GM12891 (cell line): ENCODE measurements around the gene NUB1.

Experiments used
- DNase-seq: peaks from one replicate; pipeline ENCODE4 v3.0.0; 2011; ENCODE audit warnings: low spot score; ENCODE audit not compliant: insufficient read length
- FAIRE-seq: peaks from 2 replicates; lab custom pipeline; 2011; peaks lifted over from hg19 to GRCh38; lab: Jason Lieb, UNC
- PAX5 ChIP-seq: IDR thresholded peaks from 2 replicates; pipeline ENCODE4 v1.6.1; 2011; ENCODE audit warnings: low read length, moderate library complexity, mild to moderate bottlenecking; ENCODE audit not compliant: insufficient read depth, severe bottlenecking
- POLR2A ChIP-seq: IDR thresholded peaks from 2 replicates; pipeline ENCODE4 v1.6.1; 2011; ENCODE audit warnings: low read depth, low read length, control low read depth
- POLR2AphosphoS5 ChIP-seq: IDR thresholded peaks from 2 replicates; pipeline ENCODE4 v1.6.1; 2011; ENCODE audit warnings: low read depth, low read length, control low read depth
- POU2F2 ChIP-seq: IDR thresholded peaks from 2 replicates; pipeline ENCODE4 v1.6.1; 2011; ENCODE audit warnings: low read depth, mild to moderate bottlenecking, control low read depth, low read length, moderate library complexity
- SPI1 ChIP-seq: IDR thresholded peaks from 2 replicates; pipeline ENCODE4 v1.6.1; 2011; ENCODE audit warnings: low read depth, low read length, control low read depth
- TAF1 ChIP-seq: IDR thresholded peaks from 2 replicates; pipeline ENCODE4 v1.6.1; 2011; ENCODE audit warnings: low read depth, low read length, control low read depth

The NUB1 gene

GRCh38 chr7:151361193-151361959, 19.8 kb downstream of the NUB1 start:
- FAIRE-seq, result no peak
- no peak for DNase-seq
- TF ChIP-seq PAX5 (no peak), TAF1 (no peak)

GRCh38 chr7:151363182-151363581, 21.6 kb downstream of the NUB1 start:
- TF ChIP-seq PAX5 (no peak), SPI1 (no peak), POLR2A (no peak), TAF1 (no peak), POU2F2 (no peak), POLR2AphosphoS5 (no peak)
- DNase-seq (no peak), FAIRE-seq (no peak)

DNA sequence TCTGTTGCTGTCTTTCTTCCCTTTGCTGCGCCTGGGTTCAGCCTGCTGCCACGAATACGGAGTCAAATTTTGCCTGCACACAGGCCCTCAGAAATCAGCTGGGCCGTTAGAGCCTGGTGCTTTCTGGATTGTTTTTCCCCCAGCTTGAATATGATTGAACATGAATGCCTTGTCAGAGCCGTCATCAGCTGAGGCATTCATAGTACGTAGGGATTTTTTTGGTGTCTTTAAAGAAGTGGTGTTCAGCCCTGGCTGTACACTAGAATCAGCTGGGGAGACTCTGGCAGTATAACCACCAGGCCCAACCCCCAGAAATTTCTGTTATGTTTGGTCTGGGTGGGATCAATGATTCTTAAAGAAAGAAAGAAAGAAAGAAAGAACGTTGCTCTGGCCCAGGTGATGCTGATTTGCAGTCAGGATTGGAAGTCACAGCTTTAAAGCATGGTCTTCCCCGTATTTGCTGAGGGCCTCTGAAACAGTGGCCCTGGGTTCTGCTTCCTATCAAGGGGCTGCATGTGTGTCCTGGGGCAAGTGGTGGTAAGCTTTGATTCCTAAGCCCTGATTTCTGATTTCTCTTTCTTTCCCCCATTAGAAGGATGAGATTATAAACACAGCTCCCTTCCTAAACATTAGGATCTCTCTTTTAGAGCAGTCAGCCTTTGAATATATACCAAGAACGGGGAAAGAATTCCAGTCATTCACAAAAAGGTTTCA, 24.7 kb downstream of the NUB1 start:
- no peak for DNase-seq
- no peak for FAIRE-seq
- TF ChIP-seq TAF1 (no peak), POLR2A (no peak), SPI1 (no peak), PAX5 (no peak), POU2F2 (no peak), POLR2AphosphoS5 (no peak)

DNA sequence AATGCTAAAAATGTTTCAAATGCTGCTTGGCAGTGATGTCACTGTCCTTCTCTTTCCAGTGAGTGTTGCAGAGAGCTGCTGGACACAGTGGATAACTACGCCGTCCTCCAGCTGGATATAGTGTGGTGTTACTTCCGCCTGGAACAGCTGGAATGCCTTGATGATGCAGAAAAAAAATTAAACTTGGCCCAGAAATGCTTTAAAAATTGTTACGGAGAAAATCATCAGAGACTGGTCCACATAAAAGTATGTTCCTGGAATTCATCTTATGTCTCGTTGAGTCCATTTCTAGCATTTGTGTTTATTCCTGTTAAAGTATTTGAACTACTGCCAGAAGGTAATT, 25.2 kb downstream of the NUB1 start:
- FAIRE-seq, result no peak
- TF ChIP-seq POLR2AphosphoS5 (no peak), PAX5 (no peak), POU2F2 (no peak), SPI1 (no peak), POLR2A (no peak), TAF1 (no peak)
- DNase-seq, result no peak

DNA sequence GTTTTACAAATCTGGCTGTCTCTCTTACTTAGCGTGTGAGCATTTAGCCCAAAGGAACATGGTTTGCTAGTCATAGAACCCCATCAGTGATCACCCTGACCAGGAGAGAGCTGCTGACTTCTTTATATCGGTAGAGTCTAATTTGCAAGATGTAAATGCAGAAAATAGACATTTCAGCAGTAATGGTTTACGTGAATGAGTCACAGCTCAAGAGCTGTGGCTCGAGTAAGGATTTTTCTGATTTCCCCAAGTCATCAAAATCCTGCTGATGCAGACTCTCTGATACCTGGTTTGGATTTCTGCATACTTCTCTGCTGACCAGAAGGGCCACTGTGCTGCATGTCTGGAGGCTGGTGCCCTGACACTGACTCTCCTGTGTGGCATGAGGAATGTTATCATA, 25.7 kb downstream of the NUB1 start:
- no peak for DNase-seq
- no peak for FAIRE-seq

GRCh38 chr7:151368136-151368571, 26.5 kb downstream of the NUB1 start:
- FAIRE-seq (peak; percentile 94), DNase-seq (peak; percentile 75)
- TF ChIP-seq SPI1, result no peak
- TF ChIP-seq POLR2AphosphoS5, result no peak
- no peak for TF ChIP-seq PAX5
- no peak for TF ChIP-seq POU2F2
- TF ChIP-seq TAF1, result no peak
- no peak for TF ChIP-seq POLR2A

More for the DNA sequence above, 25.7 kb downstream of the NUB1 start:
- TF ChIP-seq POLR2A (no peak), SPI1 (no peak), PAX5 (no peak), TAF1 (no peak), POU2F2 (no peak), POLR2AphosphoS5 (no peak)

- TF ChIP-seq POLR2A, result no peak
- TF ChIP-seq SPI1, result no peak
- TF ChIP-seq POU2F2, result no peak
- TF ChIP-seq TAF1, result no peak
- TF ChIP-seq POLR2AphosphoS5, result no peak
- no peak for TF ChIP-seq PAX5
- no peak for FAIRE-seq
These were observed 29.7 kb downstream of the NUB1 start for GRCh38 chr7:151371266-151371665.

DNA sequence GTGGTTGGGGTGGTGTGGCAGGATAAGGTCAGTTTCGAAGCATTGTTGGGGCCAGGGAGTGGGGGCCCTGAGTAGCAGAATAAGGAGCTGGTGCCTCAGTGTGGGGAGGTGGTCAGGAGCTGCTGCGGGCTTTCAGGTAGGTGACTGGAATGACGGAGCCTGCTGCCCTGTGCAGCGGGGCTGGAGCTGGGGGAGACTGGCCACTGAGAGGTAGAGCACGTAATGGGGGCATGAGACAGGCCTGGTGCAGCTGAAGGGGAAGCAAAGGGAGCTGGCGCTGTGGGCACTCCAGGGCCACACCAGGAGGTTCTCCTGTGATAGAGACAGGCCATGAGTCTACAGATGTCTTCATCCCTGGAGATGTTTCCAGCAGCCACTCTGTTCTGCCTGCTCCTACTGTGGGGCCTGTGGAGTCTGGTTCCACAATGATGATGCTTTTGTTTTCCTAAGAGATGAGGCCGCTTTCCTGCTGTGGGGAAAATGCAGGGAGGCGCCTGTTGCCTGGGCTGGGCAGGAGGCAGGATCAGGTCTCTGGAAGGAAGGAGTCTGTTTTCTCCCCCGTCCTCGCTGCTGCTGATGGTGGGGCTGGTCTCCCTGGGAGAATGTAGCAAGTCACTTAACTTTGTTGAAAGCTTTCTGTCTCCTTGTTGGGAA, 31.1 kb downstream of the NUB1 start:
- FAIRE-seq (no peak), DNase-seq (no peak)
- no peak for TF ChIP-seq SPI1
- no peak for TF ChIP-seq PAX5
- TF ChIP-seq POU2F2, result no peak
- TF ChIP-seq POLR2AphosphoS5, result no peak
- TF ChIP-seq TAF1, result no peak
- TF ChIP-seq POLR2A, result no peak

More at GRCh38 chr7:151371266-151371665, 29.7 kb downstream of the NUB1 start:
- no peak for DNase-seq

- DNase-seq (no peak), FAIRE-seq (no peak)
- TF ChIP-seq SPI1 (no peak), POU2F2 (no peak), TAF1 (no peak), PAX5 (no peak)
These were observed 32.0 kb downstream of the NUB1 start for GRCh38 chr7:151373599-151373998.

GRCh38 chr7:151374139-151374538, 32.5 kb downstream of the NUB1 start:
- FAIRE-seq (no peak), DNase-seq (no peak)
- TF ChIP-seq POLR2A, result no peak
- TF ChIP-seq SPI1, result no peak
- no peak for TF ChIP-seq POU2F2
- no peak for TF ChIP-seq POLR2AphosphoS5
- no peak for TF ChIP-seq PAX5
- TF ChIP-seq TAF1, result no peak
